Uterus (tissue), 4 donors: ENCODE data around the gene BAHCC1. TPM values are rescaled to one million over a fixed set of nuclear protein-coding genes. Genes with fewer than 3 reads are reported as not detected.

Experiments
- DNase-seq, 2 donors: peaks; one replicate each; pipeline ENCODE4 v3.0.0-alpha.2; 2019 to 2020
- H3K27ac ChIP-seq, 2 donors: fragments of 200-600 bp; sonication (generic); 1 replicate in 1 of 2; 2 replicates in 1 of 2; pipeline ENCODE4 v1.5.1; 2016 to 2018
- H3K27me3 ChIP-seq, 2 donors: fragments of 200-600 bp; sonication (generic); one replicate each; pipeline ENCODE4 v1.5.1; 2018 to 2019; ENCODE audit warnings: control low read depth in 1 of 2
- H3K36me3 ChIP-seq, 2 donors: fragments of 200-600 bp; sonication (generic); one replicate each; pipeline ENCODE4 v1.5.1; 2019; ENCODE audit warnings: control low read depth in 1 of 2
- H3K4me1 ChIP-seq, 2 donors: fragments of 200-600 bp; sonication (generic); one replicate each; pipeline ENCODE4 v1.5.1; 2018 to 2019; ENCODE audit warnings: control low read depth in 1 of 2
- H3K4me3 ChIP-seq, 2 donors: fragments of 200-600 bp; sonication (generic); 1 replicate in 1 of 2; 2 replicates in 1 of 2; pipeline ENCODE4 v1.5.1; 2018 to 2019; ENCODE audit warnings: mild to moderate bottlenecking in 1 of 2
- H3K9me3 ChIP-seq, 2 donors: fragments of 200-600 bp; sonication (generic); one replicate each; pipeline ENCODE4 v1.5.1; 2019; ENCODE audit warnings: control low read depth in 1 of 2
- POLR2A ChIP-seq, 2 donors: fragments of 450-650 bp; IDR thresholded peaks; one replicate each; pipeline ENCODE4 v1.6.1; 2016; ENCODE audit warnings: antibody characterized with exemption in 2 of 2, mild to moderate bottlenecking in 1 of 2, moderate library complexity in 1 of 2
- intact Hi-C: fragments of 100-400 bp; cut with DNase I; formaldehyde crosslinking; loops from one replicate; pipeline ENCODE4 v1.15.1; 2023; ENCODE audit warnings: low total_unique reads
- total RNA-seq, 4 donors: library from RNA; depleted of rRNA in 3 of 4; stranded (reverse); fragments of >200 nt in 3 of 4; gene quantifications; one replicate each; pipeline versions ENCODE4 v1.1.0 to v1.2.4, GENCODE V29; 2014 to 2023
- TF ChIP-seq, protein P1 (sequence below), 4 experiments: fragments of 200-600 bp in 2 of 4; fragments of 450-650 bp in 2 of 4; sonication (generic) in 2 of 4; IDR thresholded peaks; one replicate each; pipeline ENCODE4 v1.5.1; 2016 to 2019; ENCODE audit warnings: antibody characterized with exemption in 4 of 4, mild to moderate bottlenecking in 2 of 4, moderate library complexity in 1 of 4
- donor health status: DM: yes; HTN: yes; CAD: no.

Gene BAHCC1
- total RNA-seq, 4 donors from 2014 or later, result 1.5 to 34.1 (median 8.5) TPM

GRCh38 chr17:81393684-81394376, 1.4 kb upstream of the BAHCC1 start:
- Histone ChIP-seq H3K4me3 (peak overlapping the region; percentile 63 to 87), H3K27me3 (no peaks in the 10 kb centered on the region), H3K4me1 (peaks cover 0 to 13% of the 10 kb centered on the region in 2 donors), H3K27ac (peak overlapping the region; percentile 97 to 99), H3K9me3 (no peaks in the 10 kb centered on the region), H3K36me3 (no peaks in the 10 kb centered on the region)
- peak; percentile 100 for DNase-seq
- intact Hi-C loops, result no loop called here
- TF ChIP-seq, protein P1, sequence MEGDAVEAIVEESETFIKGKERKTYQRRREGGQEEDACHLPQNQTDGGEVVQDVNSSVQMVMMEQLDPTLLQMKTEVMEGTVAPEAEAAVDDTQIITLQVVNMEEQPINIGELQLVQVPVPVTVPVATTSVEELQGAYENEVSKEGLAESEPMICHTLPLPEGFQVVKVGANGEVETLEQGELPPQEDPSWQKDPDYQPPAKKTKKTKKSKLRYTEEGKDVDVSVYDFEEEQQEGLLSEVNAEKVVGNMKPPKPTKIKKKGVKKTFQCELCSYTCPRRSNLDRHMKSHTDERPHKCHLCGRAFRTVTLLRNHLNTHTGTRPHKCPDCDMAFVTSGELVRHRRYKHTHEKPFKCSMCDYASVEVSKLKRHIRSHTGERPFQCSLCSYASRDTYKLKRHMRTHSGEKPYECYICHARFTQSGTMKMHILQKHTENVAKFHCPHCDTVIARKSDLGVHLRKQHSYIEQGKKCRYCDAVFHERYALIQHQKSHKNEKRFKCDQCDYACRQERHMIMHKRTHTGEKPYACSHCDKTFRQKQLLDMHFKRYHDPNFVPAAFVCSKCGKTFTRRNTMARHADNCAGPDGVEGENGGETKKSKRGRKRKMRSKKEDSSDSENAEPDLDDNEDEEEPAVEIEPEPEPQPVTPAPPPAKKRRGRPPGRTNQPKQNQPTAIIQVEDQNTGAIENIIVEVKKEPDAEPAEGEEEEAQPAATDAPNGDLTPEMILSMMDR (IDR thresholded peaks at IDR 0.05), result peak in 3 of 4 experiments; percentile 16 to 40 (median 28)
- TF ChIP-seq POLR2A (IDR thresholded peaks at IDR 0.05), result peak; percentile 76 to 82

- TF ChIP-seq, protein P1 (IDR thresholded peaks at IDR 0.05), result no peak
- no peak for TF ChIP-seq POLR2A (IDR thresholded peaks at IDR 0.05)
- no peak for DNase-seq
- H3K27me3 ChIP-seq, result no peaks in the 10 kb centered on the region
- peak overlapping the region; percentile 52 to 63 for H3K4me3 ChIP-seq
- peak overlapping the region; percentile 97 for H3K27ac ChIP-seq
- intact Hi-C loops, result no loop called here
- peaks cover 0 to 10% of the 10 kb centered on the region in 2 donors for H3K4me1 ChIP-seq
- no peaks in the 10 kb centered on the region for H3K36me3 ChIP-seq
- no peaks in the 10 kb centered on the region for H3K9me3 ChIP-seq
These were observed 808 bp upstream of the BAHCC1 start for GRCh38 chr17:81394377-81394920.

DNA sequence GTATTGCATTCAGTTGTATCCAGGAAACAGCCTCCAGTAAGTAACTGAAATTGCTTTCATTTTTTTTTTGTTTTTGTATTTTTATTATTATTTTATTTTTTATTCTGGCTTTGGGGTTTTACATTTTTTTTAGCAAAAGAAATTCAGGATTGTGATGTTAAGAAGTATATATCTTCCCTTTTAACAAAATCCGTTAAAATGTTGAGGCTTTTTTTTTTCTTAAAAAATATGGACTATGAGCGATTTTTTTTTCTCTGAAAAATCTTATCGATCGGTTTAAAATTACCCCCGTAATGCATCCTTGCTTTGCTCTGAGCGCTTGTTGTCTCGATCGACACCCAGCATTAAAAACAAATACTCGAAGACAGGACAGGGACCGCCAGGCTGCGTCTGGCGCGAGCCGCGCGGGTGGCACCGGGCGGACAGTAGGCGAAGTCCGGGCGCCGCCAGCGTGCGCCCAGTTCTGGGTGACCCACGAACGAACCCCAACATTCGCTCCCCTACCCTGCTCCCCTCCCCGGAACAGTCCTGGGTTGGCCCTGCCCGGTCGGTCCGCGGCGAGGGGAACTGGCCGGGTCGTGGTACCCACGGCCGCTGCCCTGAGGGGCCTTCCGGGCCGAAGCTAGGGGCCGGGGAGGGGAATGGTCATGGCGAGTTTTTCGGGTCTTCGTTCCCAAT, 482 bp downstream of the BAHCC1 start:
- H3K9me3 ChIP-seq, result no peaks in the 10 kb centered on the region
- intact Hi-C loops, result loop anchor here (5.0 kb wide), 2 partner anchors 92 to 117 kb away; partner anchors contain the start of gene ACTG1
- no peaks in the 10 kb centered on the region for H3K27me3 ChIP-seq
- H3K4me3 ChIP-seq, result peak overlapping the region; percentile 52 to 63
- TF ChIP-seq POLR2A (IDR thresholded peaks at IDR 0.05), result no peak
- TF ChIP-seq, protein P1 (IDR thresholded peaks at IDR 0.05), result no peak
- DNase-seq, result no peak
- peaks cover 0 to 14% of the 10 kb centered on the region in 2 donors for H3K4me1 ChIP-seq
- H3K36me3 ChIP-seq, result no peaks in the 10 kb centered on the region
- peak overlapping the region; percentile 97 for H3K27ac ChIP-seq

DNA sequence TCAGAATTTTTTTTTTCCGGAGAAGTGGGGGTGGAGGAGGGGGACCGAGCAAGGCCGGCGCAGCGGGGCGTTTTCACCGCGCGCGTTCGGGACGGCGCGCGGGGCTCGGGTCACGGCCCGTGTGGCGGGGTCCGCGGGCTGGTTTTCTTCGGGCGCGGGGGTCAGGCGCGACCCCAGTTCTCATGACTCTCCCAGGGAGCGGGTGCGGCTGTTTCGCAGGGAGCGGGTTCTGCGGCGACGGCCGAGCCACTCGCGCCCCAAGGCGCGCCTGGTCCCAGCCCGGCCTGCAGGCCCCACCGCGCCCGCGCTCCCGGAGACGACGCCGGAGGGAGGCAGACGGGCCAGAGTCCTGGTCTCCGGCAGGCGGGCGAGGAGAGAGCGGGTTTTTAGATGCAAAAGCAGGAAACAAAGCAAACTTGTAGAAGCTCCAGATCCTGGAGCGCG, 1.0 kb downstream of the BAHCC1 start:
- intact Hi-C loops, result loop anchor here (5.0 kb wide), 2 partner anchors 91 to 116 kb away; partner anchors contain the start of gene ACTG1
- Histone ChIP-seq H3K9me3 (no peaks in the 10 kb centered on the region), H3K27me3 (no peaks in the 10 kb centered on the region), H3K4me3 (peak overlapping the region; percentile 52 to 63), H3K36me3 (no peaks in the 10 kb centered on the region), H3K27ac (peak overlapping the region; percentile 97), H3K4me1 (peaks cover 0 to 15% of the 10 kb centered on the region in 2 donors)
- no peak for TF ChIP-seq POLR2A (IDR thresholded peaks at IDR 0.05)
- TF ChIP-seq, protein P1 (IDR thresholded peaks at IDR 0.05), result no peak
- no peak for DNase-seq
